ENCODE results near the gene NPR2. TPM values are rescaled to one million over a fixed set of nuclear protein-coding genes. Genes with fewer than 3 reads are reported as not detected.

Gene NPR2
- total RNA-seq, 1 experiment from 2014 or later: 12.5 TPM

DNA sequence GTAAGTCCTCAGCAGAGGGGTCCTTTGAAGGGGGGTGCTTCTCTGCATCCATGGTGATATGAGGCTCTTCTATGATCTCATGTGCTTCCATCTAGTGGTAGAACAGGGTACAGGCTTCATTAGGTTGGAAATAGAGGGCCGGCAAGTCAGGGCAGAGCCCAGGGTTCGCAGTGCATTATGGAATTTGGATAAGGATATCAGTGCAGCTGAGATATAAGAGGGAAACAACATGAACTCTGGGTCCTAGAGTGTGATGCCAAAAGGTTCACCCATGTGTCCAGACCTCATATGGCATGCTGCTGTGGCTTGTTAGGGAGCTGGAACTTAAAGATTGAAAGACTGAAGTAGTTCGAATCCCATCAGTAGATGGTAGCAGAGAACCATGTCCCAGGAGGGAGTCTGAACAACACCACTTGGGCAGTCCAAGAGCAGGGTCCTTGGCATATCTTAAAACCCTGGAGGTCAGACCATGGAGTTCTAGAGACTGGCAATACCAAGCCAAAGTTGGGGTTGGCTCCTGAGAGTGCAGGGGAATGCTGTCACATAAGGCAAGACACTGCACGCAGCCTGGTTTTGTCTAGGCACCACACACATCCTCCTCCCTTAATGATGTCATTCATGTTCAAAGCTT, 34.8 kb downstream of the NPR2 start:
- Histone ChIP-seq H3K18ac (ENCODE audit: insufficient read length, low read depth, low read length) (no peak overlapping the region), H3K14ac (ENCODE audit: insufficient read depth, low read length) (no peak overlapping the region), H3K9me3 (ENCODE audit: control insufficient read depth, low read depth, low read length) (no peaks in the 10 kb centered on the region), H3K4ac (ENCODE audit: low read depth, low read length) (no peak overlapping the region), H3K4me1 (ENCODE audit: insufficient read depth, low read length) (peaks cover 6% of the 10 kb centered on the region; the same call in 1 of the 2 replicates), H3K23me2 (ENCODE audit: insufficient read length, low read depth, low read length, poor library complexity, severe bottlenecking) (peaks cover 12% of the 10 kb centered on the region), H3T11ph (ENCODE audit: low read length) (no peak overlapping the region), H2BK5ac (ENCODE audit: insufficient read length, low read length) (no peak overlapping the region), H3K9ac (ENCODE audit: extremely low read depth, insufficient read length, low read length) (no peak overlapping the region), H2AK5ac (ENCODE audit: insufficient read length, low read length) (no peak overlapping the region), H4K8ac (replicated peaks; ENCODE audit: insufficient read length, low read depth, low read length) (no peak overlapping the region), H2BK15ac (ENCODE audit: low read depth, low read length) (no peak overlapping the region), H3K4me2 (ENCODE audit: insufficient read depth, insufficient read length, low read length) (no peak overlapping the region), H2BK12ac (ENCODE audit: insufficient read length, low read depth, low read length) (no peak overlapping the region), H4K20me1 (ENCODE audit: control insufficient read depth, insufficient read depth, insufficient read length) (no peaks in the 10 kb centered on the region), H3K56ac (ENCODE audit: insufficient read length, low read depth, low read length) (no peak overlapping the region), H2BK20ac (ENCODE audit: low read depth, low read length, poor library complexity, severe bottlenecking) (no peak overlapping the region), H3K23ac (ENCODE audit: insufficient read length, low read depth, low read length) (no peak overlapping the region), H4K5ac (ENCODE audit: insufficient read length, low read depth, low read length) (no peak overlapping the region), H2AFZ (ENCODE audit: low read length) (no peak overlapping the region), H4K91ac (ENCODE audit: insufficient read length, low read depth, low read length) (no peak overlapping the region), H3K27me3 (ENCODE audit: insufficient read depth, low read length) (no peaks in the 10 kb centered on the region), H3K79me2 (ENCODE audit: insufficient read depth, low read length) (no peaks in the 10 kb centered on the region), H2BK120ac (ENCODE audit: low read depth, low read length, poor library complexity, severe bottlenecking) (no peak overlapping the region), H3K79me1 (ENCODE audit: insufficient read depth, low read depth, low read length, poor library complexity, severe bottlenecking) (no peaks in the 10 kb centered on the region), H3K27ac (ENCODE audit: insufficient read length, low read depth, low read length) (no peak overlapping the region)
- Mint-ChIP-seq H3K27ac (no peak overlapping the region), H3K9me3 (no peaks in the 10 kb centered on the region; a peak in 1 of 5 replicates), H3K36me3 (ENCODE audit: insufficient read depth in 1 of 3, low read depth in 3 of 3) (no peaks in the 10 kb centered on the region), H3K4me3 (peak overlapping the region in 1 of 2 experiments; percentile 38; a peak in 2 of 5 replicates), H3K27me3 (ENCODE audit: low read depth) (peaks cover 1% of the 10 kb centered on the region), H3K4me1 (peaks cover 40 to 46% of the 10 kb centered on the region in 2 experiments)
- WGBS (ENCODE audit: extremely low coverage, insufficient read length, low lambda C conversion rate): no CpG with 5 or more reads among the region's 4 CpGs
- DNase-seq: peak; percentile 46
- TF ChIP-seq, protein P1, sequence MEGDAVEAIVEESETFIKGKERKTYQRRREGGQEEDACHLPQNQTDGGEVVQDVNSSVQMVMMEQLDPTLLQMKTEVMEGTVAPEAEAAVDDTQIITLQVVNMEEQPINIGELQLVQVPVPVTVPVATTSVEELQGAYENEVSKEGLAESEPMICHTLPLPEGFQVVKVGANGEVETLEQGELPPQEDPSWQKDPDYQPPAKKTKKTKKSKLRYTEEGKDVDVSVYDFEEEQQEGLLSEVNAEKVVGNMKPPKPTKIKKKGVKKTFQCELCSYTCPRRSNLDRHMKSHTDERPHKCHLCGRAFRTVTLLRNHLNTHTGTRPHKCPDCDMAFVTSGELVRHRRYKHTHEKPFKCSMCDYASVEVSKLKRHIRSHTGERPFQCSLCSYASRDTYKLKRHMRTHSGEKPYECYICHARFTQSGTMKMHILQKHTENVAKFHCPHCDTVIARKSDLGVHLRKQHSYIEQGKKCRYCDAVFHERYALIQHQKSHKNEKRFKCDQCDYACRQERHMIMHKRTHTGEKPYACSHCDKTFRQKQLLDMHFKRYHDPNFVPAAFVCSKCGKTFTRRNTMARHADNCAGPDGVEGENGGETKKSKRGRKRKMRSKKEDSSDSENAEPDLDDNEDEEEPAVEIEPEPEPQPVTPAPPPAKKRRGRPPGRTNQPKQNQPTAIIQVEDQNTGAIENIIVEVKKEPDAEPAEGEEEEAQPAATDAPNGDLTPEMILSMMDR (conservative IDR thresholded peaks at IDR 0.05): peak; percentile 82
